GM03348 (cell line): Measurements from ENCODE around the gene MOK.
"Not testable (repeated sequence)": the region's sequence is repeated elsewhere in the genome, so short reads cannot be mapped to it uniquely, and the experiment has no call there.

ENCODE experiments used
- DNase-seq: peaks from one replicate; pipeline ENCODE4 v3.0.0; 2012; ENCODE audit warnings: low spot score

MOK gene, protein sequence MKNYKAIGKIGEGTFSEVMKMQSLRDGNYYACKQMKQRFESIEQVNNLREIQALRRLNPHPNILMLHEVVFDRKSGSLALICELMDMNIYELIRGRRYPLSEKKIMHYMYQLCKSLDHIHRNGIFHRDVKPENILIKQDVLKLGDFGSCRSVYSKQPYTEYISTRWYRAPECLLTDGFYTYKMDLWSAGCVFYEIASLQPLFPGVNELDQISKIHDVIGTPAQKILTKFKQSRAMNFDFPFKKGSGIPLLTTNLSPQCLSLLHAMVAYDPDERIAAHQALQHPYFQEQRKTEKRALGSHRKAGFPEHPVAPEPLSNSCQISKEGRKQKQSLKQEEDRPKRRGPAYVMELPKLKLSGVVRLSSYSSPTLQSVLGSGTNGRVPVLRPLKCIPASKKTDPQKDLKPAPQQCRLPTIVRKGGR

DNA sequence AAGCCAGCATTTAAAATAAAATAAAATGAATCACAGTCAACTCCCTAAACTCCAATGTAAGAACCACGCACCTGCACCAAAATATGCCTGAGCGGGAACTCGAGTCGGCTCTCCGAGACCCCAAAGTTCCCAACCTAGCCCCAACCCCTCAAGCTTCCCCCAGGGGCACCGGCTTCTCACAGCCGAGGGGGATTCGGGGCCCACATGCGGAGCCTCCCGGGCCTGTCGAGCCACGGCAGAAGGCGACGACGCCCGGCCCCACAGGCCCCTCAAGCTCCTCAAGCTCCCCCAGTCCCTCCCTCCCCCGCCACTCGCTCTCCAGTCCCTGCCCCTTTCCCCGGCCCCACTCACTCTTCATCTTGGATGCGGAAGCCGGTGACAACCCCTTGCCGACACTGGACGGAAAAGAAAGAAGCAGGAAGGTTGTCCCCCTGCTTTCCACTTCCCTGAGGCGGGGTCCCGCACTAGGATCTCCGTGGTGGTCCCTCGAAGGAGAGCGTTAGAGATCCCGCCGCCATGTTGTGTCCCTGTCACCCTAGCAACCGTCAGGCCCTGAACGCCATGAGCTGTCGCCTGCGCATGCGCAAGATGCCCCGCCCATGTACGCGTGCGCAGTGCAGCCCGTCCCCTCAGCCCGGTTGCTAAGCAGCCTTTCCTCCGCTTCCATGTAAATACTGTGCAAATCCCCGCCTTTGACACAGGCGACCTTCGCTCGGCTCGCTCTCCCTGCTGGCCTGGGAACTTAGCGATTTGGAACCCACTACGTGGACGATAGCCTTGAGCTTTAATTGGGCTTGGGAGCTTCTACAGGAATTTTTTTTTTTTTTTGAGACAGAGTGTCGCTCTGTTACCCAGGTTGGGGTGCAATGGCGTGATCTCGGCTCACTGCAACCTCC, at the start of gene MOK:
Gene MOK (minus strand): TSS at position 554 of the 896 bp plus-strand sequence. CDS start 196 bp downstream, at position 358.
- DNase-seq, result peak; percentile 99

DNA sequence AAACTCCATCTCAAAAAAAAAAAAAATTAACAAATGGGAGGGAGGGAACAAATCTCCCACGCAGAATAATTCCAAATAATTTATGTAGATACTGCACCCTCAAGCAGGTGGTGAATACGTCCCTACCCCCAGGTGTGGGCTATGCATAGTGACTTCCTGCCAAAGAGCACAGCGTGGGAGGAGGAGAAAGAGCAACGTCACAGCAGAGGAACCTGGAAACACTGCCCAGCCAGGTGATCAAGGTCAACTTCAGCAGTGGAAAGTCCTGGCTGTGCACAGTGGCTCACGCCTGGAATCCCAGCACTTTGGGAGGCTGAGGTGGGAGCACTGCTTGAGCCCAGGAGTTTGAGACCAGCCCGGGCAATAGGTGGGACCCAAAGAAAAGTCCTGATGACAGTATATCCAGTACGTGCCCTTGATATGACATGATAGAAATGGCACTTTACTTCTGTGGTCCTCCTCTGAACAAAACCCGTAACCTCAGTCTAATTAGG, 48.2 kb upstream of the MOK start:
- DNase-seq, result no peak

DNA sequence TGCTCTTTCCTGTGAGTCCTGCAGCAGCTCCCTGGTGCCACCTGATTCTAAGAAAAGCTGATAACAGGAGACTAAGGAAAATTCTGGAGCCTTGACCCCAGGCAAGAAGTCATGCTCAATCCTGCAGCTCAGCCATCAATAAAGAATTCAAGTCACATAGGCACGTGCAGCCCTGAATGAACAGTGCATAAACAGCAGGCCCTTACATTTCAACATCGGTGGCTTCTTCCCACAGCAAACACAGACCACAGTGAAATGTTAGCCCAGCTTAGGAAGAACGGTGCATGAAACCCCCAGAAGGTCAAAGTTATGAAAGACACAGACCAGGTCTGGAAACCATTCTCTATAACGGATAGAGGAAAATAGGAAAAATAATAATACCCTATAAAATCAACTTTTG, 47.2 kb upstream of the MOK start:
- no peak for DNase-seq

DNA sequence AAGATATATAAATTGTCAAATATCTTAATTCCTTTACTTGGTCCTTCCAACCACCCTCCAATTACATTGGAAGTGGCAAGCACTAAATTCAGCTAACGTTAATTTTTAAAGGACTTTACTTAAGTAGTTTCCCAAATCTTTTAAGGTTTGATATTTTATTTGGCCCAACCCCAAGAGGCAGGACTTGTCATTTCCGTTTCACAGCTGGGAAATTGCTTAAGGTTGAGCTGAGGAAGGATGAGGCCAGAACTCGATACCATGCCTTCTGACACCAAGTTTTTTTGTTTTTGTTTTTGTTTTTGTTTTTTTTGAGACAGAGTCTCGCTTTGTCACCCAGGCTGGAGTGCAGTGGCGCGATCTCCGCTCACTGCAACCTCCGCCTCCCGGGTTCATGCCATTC, 46.6 kb upstream of the MOK start:
- DNase-seq, result not testable (repeated sequence)

DNA sequence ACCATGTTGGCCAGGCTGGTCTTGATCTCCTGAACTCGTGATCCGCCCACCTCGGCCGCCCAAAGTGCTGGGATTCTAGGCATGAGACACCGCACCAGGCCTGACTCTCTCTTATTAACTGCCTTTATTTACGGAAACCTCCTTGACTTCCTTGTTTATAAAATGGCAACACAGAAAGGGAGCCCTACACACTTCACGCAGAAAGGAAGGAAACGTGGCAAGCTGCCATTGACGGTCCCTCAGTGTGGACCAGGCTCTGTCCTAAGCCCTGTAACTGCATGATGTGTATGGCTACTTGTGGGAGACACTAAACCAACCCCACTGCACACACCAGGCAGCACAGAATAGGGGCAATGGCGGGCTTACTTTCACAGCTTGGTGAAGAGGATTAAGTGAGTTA, 46.1 kb upstream of the MOK start:
- no peak for DNase-seq

DNA sequence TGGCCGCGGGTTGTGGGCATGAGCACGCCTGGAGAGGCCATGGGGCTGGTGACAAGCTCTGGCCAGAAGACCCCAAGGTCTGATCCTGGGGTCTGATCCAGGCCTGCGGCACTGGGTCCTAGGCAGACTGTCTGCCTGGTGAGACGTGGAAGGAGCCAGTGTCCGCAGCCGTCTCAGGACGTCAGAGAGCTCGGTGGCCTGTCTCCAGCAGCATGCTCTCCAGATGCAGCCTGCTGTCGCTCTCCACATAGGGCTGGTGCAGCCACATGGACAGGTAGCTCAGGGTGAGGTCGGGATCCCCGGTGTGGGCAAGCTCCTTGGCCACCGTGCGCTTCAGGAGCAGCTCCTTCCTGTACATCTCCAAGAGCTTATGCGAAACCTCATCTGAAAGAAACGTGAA, 43.4 kb upstream of the MOK start:
- DNase-seq, result no peak

DNA sequence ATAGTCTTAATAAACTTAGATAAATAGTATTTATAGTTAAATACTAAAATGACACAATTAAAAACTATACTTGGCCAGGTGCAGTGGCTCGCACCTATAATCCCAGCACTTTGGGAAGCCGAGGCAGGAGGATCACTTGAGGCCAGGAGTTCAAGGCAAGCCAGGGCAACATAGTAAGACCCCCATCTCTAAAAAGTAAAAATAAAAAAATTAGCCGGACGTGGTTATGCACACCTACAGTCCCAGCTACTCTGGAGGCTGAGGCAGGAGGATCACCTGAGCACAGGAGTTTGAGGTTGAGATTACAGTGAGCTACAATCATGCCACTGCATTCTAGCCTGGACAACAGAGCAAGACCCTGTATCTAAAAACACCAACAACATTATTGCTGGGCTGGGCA, 41.7 kb upstream of the MOK start:
- DNase-seq, result no peak

DNA sequence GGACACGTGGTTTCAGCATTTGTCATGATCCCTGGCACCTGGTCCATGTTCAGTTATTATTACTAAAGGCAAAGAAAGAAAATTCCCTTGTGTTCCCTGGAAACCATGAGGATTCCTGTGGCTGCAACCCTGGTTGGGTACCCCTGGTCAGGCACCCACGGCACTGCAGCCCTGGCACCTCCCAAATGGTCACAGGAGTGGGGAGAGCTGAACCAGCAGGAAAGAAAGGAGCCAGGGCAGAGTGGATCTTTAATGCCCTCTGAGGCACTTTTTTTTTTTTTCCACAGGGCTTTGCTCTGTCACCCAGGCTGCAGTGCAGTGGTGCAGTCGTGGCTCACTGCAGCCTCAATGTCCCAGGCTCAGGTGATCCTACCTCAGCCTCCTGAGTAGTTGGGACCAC, 40.3 kb upstream of the MOK start:
- no peak for DNase-seq

DNA sequence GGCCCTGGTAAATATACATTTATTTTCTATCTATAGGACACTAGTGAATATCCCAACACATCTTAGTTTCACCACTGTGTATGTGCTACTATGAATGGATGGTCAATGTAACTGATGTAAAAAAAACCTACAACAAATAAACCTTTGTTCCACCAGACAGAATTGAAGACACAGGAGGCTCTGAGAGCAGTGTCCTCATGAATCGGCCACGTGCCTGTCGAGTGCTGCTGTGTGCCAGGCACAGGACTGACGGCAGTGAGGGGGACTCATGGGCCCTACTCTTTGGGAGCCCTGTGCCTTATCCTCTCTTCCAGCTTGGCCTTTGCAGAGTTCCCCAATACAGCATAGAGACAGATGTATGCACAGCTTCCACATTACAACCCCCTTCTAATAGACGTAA, 39.5 kb upstream of the MOK start:
- DNase-seq, result no peak

DNA sequence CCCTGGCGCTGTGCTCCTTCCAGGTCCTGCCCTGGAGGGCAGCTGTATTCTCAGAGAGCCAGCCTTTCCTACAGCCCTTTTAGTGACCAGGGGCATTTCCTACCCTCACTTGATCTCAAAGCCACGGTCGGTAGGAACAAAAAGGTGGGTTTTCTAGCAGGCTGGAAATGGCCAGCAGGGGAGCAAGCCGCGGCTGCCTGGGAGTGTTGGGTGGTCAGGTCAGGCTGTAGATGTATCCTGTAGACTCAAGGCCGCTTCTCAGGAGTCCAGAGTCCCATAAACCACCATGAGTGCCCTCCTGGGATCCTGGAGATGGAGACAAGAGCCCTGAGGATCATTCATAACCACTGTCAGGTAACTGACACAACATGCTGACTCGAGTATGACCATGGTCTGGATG, 39.1 kb upstream of the MOK start:
- DNase-seq, result no peak

DNA sequence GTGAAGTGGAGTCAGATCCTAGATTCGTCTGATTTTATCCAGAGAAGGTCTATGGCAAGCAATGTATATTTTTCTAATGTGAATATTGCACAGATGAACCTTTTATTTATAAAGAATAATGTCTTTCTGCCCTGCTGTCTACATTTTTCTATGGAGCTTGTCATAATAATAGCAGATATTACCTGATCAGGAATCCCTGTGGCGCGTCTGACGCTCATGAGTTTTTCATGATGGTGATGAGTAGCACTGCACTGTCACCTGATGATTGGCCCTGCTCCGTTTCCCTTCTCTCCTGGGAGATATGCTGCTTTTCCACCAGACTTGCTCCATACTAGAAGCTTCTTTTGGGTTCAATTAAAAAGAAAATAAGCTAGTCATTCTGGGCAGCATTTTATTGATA, 37.3 kb upstream of the MOK start:
- DNase-seq, result no peak

DNA sequence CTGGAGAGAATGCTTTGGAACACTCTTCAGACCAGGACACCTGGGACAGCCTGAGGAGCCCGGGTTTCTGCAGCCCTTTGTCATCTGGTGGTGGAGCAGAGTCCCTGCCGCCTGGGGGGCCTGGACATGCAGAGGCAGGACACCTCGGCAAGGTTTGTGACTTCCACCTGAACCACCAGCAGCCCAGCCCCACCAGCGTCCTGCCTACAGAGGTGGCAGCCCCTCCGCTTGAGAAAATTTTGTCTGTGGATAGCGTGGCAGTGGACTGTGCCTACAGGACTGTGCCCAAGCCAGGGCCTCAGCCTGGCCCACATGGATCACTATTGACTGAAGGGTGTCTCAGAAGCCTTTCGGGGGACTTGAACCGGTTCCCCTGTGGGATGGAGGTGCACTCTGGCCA, 36.6 kb upstream of the MOK start:
- DNase-seq, result no peak

DNA sequence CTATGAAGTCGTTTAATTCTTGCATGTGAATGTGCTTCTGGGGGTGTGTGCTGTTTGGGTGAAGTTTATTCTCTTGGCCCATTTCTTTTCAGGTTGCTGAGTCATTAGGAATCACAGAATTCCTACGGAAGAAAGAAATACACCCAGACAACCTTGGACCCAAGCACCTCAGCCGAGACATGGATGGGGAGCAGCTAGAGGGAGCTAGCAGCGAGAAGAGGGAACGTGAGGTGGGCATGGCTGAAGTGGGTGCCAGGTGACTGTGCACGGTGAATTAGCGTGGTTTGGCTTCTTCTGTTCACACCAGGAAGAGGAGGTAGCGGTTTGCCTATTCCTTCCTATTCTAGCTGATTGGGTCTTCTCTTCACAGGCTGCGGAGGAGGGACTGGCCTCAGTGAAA, 33.8 kb upstream of the MOK start:
- no peak for DNase-seq

DNA sequence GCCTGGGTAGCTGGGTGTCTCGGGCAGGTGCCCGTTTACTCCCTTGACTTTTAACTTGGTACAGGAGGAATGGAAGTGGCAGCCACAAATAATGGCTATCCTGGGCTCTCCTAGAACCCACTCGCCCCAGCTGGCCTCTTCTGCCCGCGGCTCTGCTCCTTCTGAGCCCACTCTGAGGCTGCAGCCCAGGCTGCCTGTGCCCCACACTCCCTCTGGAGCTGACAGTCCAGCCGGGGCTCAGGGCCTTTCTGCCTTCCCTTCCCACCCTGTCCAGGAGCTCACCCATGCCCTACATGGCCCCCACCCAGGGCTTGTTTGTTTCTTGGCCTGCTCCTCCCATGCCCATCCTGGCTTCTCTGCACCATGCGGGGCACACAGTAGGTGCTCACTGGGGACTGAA, 30.2 kb upstream of the MOK start:
- no peak for DNase-seq

DNA sequence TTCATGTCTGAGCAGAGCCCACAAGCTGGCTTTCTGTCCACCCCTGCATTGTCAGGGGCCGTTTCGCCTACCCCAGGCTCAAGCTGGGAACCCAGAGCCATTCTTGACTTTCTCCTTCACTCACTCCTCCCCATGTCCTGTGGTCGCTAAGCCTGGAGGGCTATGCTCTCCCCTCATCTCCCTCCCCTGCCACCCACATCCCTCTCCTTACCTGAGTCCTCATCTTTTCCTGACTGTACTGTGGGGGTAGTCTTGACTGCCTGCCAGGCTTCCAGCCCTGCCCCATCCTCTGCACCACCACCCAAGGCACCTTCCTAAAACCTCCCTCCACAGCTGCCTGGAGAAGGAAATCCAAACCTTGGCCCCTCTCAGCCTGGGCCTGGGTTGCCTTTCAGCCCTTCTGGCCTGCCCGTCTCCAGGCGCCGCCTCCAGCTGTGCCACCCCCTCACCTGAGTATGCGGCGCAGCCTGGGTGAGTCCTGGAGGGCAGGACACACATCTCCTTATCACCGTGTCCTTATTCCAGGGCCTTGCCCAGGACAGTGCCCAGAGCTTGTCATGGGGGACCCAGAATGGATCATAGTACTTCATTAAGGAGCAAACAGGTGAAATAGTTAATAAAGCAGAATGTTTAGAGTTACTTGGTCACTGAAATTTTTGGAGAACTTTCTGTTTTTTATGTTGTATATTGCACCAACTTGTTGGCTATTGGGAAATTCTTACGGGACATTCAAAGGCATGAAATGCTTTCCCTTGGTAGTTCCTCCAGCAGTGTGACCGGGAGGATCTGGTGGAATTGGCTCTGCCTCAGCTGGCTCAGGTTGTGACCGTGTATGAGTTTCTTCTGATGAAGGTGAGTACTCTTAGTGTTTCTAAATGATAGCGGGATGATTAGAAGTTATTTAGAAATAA, 29.1 kb upstream of the MOK start:
- DNase-seq, result no peak

DNA sequence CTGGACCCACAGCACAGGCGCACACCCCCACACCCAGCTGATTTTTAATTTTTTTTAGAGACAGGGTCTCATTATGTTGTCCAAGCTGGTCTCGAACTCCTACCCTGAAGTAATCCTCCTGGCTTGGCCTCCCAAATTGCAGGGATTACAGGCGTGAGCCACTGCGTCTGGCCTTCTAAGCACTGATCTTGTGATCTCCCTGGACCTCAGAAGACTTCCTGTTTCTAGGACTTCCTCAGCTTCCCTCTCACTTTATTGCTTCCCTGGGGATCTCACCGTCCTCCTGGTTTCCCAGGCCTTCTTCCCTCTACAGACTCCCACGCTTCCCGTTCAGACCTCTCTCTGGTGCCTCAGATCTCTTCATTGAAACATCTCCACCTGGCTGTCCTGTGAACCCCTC, 28.4 kb upstream of the MOK start:
- no peak for DNase-seq

DNA sequence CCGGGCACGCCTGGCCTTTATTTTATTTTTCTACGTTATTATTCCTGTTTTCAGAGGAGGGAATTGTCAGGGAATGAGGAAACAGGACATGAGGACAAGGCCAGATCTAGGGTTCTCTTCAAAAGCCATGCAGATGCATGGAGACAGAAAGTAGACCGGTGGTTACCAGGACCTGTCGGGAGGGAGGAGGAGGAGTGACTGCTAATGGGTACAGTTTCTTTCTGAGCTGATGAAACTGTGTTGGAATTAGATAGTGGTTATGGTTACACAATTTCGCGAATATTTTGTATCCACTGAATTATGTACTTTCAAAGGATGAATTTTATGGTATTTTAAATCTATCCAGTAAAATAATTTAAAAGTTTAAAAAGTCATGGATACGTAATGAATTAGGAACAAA, 25.8 kb upstream of the MOK start:
- DNase-seq, result no peak

DNA sequence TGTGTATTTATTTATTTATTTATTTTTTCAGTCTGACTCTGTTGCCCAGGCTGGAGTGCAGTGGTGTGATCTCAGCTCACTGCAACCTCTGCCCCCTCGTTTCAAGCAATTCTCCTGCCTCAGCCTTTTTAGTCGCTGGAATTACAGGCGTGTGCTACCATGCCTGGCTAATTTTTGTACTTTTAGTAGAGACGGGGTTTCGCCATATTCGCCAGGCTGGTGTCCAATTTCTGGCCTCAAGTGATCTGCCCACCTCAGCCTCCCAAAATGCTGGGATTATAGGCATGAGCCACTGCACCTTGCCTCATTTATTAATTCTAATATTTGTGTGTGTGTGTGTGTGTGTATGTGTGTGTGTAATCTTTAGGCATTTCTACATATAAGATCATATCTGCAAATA, 24.4 kb upstream of the MOK start:
- not testable (repeated sequence) for DNase-seq

DNA sequence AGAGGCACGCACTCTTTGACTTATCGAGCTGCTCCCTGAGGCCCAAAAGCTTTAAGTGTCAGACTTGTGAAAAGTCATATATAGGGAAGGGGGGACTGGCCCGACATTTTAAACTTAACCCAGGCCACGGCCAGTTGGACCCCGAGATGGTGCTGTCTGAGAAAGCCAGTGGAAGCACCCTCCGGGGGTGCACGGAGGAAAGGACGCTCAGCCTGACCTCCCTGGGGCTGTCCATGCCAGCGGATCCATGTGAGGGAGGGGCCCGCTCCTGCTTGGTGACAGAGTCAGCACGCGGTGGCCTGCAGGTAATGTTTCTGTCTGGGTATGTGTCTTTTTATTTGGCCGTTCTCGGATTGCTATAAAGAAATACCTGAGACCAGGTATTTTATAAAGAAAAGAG, 21.6 kb upstream of the MOK start:
- DNase-seq, result no peak

DNA sequence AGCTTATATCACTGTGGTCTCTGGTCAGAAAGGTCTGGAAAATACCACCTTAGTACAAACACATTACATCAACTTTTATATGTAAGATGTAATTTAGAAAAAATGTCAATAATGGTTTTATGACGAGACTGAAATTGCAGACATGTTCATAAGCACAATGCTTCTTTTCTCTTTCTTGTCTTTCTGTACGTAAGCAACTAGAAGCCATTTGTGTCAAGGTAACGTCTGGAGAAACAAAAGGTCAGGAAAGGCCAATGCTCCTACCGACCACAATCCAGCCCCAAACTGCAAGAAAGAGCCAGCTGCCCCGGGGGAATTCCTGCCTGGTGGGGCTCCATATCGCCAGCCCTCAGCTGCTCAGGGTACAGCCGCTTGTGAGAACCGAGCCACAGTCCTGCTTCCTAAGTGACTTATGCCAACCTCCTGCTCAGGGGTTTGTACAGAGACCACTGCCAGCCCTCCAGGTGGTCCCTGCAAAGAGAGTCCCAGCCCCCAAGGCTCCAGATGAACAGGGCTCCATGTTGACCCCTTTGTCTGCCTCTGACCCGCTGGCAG, 20.9 kb upstream of the MOK start:
- no peak for DNase-seq

DNA sequence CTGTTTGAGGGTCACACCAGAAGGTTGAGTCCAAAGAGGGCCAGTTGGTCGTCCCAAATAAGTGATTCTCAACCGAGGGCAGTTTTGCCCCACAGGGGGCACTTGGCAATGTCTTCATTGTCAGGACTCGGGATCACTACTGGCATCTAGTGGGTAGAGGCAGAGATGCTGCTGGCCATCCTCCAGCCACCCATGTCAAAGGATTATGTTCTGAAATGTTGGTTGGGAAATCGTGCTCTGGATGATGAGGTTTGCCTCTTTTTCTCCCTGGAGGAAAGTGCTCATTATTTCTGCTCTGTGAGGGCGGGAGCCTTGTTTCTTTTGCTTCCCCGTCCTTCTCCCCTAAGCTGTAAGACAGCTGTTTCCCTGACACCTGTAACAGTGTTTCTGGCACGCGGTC, 18.1 kb upstream of the MOK start:
- peak; percentile 80 for DNase-seq
